ENCODE results near the gene SHISA9. TPM values are rescaled to one million over a fixed set of nuclear protein-coding genes. Genes with fewer than 3 reads are reported as not detected.
"Not testable (repeated sequence)": the region's sequence is repeated elsewhere in the genome, so short reads cannot be mapped to it uniquely, and the experiment has no call there.

SHISA9 gene
- total and polyA plus RNA-seq, 7 donors, result 0.01 to 0.97 (median 0.07) TPM

DNA sequence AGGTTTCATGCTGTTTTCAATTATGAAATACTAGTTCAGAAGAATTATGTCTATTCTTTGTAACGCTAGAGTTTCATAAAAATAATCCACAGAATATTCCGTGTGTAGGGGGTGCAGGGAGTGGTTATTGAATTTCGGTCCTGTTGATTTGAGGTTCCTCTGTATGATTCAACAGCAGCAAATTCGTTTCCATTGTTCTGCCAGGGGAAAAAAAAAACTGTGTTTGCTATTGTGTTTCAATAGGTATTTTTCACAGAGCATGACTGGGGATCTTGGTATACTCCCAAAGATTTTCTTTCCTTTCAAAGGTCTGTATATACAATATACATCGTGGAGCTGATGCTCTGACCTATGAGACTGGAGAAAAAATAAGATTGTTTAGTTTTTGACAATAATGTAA lies 15.8 kb downstream of the SHISA9 start:
- no peak for DNase-seq
- ATAC-seq, result no peak
- Histone ChIP-seq H3K27ac (no peak overlapping the region), H3K27me3 (ENCODE audit: insufficient read depth in 3 of 3, low read length in 2 of 3) (no peaks in the 10 kb centered on the region), H3K9me3 (no peaks in the 10 kb centered on the region), H3K4me3 (no peak overlapping the region), H3K36me3 (ENCODE audit: insufficient read depth in 1 of 2, low read depth in 1 of 2) (no peaks in the 10 kb centered on the region), H3K4me1 (no peaks in the 10 kb centered on the region)
- no peak for TF ChIP-seq CTCF (IDR thresholded peaks at IDR 0.05)
- intact Hi-C loops (cut with DNase I), result no loop called here
- 60 to 66% (median 63%) methylated on average over 5 of the region's 5 CpGs for WGBS, 3 donors

DNA sequence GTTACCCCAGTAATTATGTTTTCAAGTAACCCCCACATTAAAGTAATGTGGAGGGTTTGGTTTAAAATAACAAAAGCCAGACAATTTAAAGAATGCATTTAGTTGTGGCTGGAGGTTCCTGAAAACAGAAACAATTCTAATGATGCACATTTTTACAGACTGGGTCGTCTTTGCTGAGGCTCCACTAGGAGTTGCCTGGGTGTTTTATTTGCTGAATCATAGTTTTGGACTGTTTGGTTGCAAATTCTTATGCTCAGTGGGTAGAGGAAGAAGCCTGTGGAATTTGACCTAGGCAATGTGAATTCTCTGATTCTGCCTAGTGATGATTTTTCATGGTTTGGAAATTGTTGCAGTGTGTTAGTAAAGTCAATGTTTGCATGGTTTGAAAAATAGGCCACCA lies 16.3 kb downstream of the SHISA9 start:
- no peaks in the 10 kb centered on the region for H3K27me3 ChIP-seq (ENCODE audit: insufficient read depth in 3 of 3, low read length in 2 of 3)
- no peaks in the 10 kb centered on the region for H3K4me1 ChIP-seq
- ATAC-seq (no peak), DNase-seq (no peak)
- 21 to 32% (median 22%) methylated on average over 1 of the region's 1 CpG for WGBS, 3 donors
- H3K4me3 ChIP-seq, result no peak overlapping the region
- no peaks in the 10 kb centered on the region for H3K9me3 ChIP-seq
- no peaks in the 10 kb centered on the region for H3K36me3 ChIP-seq (ENCODE audit: insufficient read depth in 1 of 2, low read depth in 1 of 2)
- intact Hi-C loops (cut with DNase I), result no loop called here
- no peak for TF ChIP-seq CTCF (IDR thresholded peaks at IDR 0.05)
- no peak overlapping the region for H3K27ac ChIP-seq

GRCh38 chr16:12920739-12921138 lies 19.3 kb downstream of the SHISA9 start:
- Histone ChIP-seq H3K4me3 (no peak overlapping the region), H3K4me1 (no peaks in the 10 kb centered on the region), H3K36me3 (ENCODE audit: insufficient read depth in 1 of 2, low read depth in 1 of 2) (no peaks in the 10 kb centered on the region), H3K27me3 (ENCODE audit: insufficient read depth in 3 of 3, low read length in 2 of 3) (peaks cover 0 to 1% (median 0%) of the 10 kb centered on the region in 3 donors), H3K27ac (no peak overlapping the region), H3K9me3 (no peaks in the 10 kb centered on the region)
- ATAC-seq, result no peak
- intact Hi-C loops (cut with DNase I), result no loop called here
- 59 to 62% (median 59%) methylated on average over 4 of the region's 4 CpGs for WGBS, 3 donors
- TF ChIP-seq CTCF (IDR thresholded peaks at IDR 0.05), result no peak
- DNase-seq, result no peak

DNA sequence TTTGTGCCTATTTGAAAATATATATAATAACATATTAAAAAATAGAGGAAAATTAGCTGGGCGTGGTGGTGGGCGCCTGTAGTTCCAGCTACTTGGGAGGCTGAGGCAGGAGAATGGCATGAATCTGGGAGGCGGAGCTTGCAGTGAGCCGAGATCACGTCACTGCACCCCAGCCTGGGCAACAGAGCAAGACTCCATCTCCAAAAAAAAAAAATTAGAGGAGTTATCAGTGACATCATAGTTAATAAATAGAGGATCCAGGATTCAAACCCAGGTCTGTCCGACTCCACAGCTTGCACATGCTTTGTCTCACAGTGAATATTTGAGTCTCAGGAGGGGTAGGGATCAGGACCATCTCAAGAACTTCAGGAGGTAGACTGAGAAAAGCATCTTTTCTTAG lies 22.2 kb downstream of the SHISA9 start:
- H3K9me3 ChIP-seq; H3K36me3 ChIP-seq (ENCODE audit: insufficient read depth in 1 of 2, low read depth in 1 of 2); H3K4me1 ChIP-seq; intact Hi-C loops (cut with DNase I); H3K27ac ChIP-seq; DNase-seq; ATAC-seq; H3K27me3 ChIP-seq (ENCODE audit: insufficient read depth in 3 of 3, low read length in 2 of 3); H3K4me3 ChIP-seq: not testable (repeated sequence)
- 88 to 92% (median 89%) methylated on average over 6 of the region's 6 CpGs for WGBS, 3 donors

DNA sequence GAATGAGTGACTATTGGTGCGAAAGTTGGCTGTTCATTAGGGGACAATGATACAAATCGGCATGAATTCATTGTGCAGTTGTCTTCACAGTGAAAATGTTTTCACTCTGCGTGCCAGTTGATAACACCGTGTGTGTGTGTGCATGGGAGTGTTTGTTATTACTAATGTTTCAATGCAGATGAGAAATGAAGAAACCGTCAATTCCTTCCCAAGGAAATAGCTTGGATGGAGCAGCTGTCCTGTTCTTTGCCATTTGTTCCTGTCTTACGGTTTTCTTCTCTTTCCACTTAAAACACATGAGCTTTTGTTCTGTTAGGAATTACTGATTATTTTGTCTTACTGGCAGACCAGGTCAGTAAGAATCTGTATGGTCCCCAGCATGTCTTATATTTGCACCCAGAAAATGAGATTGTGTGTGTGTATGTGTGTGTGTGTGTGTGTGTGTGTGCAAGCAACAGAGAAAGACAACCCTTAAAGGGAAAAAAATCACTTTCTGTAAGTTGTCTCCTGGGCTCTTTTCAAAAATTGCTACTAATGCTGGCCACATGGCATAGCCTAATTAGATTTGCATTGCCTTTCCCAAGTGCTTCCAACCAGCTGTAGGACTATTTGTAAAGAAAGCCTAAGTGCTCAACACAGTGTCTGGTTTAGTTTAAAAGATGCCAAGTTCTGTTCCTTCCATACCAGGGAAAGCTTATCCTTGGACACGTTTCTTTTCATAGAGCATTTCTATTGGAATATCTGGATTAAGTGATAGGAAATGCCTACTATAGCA lies 23.8 kb downstream of the SHISA9 start:
- Histone ChIP-seq H3K4me1 (no peaks in the 10 kb centered on the region), H3K4me3 (no peak overlapping the region), H3K27me3 (ENCODE audit: insufficient read depth in 3 of 3, low read length in 2 of 3) (peaks cover 0 to 1% (median 0%) of the 10 kb centered on the region in 3 donors), H3K27ac (no peak overlapping the region), H3K9me3 (no peaks in the 10 kb centered on the region), H3K36me3 (ENCODE audit: insufficient read depth in 1 of 2, low read depth in 1 of 2) (no peaks in the 10 kb centered on the region)
- 38 to 65% (median 40%) methylated on average over 7 of the region's 7 CpGs for WGBS, 3 donors
- DNase-seq (no peak), ATAC-seq (no peak)
- intact Hi-C loops (cut with DNase I), result no loop called here
- no peak for TF ChIP-seq CTCF (IDR thresholded peaks at IDR 0.05)
